ENCODE results near the gene POLR3G.

DNA sequence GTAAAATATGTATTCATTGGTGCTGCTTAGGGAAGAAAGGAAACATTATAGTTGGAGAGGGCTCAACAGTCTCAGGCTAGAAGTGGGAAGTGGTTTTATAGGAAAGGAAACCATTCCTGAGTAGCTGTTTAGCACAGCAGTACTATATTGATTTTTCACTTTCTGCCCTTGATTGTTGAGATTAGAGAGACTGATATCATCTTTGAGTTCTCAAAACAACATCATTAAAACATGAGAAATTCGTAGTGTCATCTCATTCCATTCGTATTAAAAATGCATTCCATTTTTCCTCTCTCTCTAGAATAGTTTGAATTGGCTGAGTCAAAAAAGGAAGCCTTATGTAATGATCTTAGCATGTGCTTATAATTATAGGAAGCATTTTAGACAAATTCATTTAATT, 14.1 kb downstream of the POLR3G start:
- TF ChIP-seq CTCF (CRISPR knock-in tag; IDR thresholded peaks at IDR 0.05) (no peak), ZNF766 (CRISPR knock-in tag; IDR thresholded peaks at IDR 0.05; ENCODE audit: borderline replicate concordance) (no peak)

All from HepG2 (cell line).